Measurements from ENCODE around the gene ATRN. TPM values are rescaled to one million over a fixed set of nuclear protein-coding genes. Genes with fewer than 3 reads are reported as not detected.
"Not testable (repeated sequence)": the region's sequence is repeated elsewhere in the genome, so short reads cannot be mapped to it uniquely, and the experiment has no call there.

Gene ATRN
- total and polyA plus RNA-seq, 2 of the 8 experiments (the other 6 are each of a cell fraction or from before 2014, with no cell fraction given), result 12.0 to 17.4 TPM

DNA sequence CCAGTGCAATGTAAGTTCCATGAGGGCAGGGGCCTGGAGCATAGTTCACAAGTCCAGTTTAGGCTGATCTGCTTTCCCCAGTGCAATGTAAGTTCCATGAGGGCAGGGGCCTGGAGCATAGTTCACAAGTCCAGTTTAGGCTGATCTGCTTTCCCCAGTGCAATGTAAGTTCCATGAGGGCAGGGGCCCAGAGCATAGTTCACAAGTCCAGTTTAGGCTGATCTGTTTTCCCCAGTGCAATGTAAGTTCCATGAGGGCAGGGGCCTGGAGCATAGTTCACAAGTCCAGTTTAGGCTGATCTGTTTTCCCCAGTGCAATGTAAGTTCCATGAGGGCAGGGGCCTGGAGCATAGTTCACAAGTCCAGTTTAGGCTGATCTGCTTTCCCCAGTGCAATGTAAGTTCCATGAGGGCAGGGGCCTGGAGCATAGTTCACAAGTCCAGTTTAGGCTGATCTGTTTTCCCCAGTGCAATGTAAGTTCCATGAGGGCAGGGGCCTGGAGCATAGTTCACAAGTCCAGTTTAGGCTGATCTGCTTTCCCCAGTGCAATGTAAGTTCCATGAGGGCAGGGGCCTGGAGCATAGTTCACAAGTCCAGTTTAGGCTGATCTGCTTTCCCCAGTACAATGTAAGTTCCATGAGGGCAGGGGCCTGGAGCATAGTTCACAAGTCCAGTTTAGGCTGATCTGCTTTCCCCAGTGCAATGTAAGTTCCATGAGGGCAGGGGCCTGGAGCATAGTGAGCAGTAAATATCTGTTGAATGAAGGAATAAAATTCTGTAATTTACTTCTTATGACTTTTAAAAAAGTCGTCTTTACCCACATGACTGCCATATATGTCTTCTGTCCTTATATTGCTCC, 6.4 kb downstream of the ATRN start:
- DNase-seq (ENCODE audit: low read depth in 1 of 2, low spot score in 2 of 2); H3K56ac ChIP-seq (replicated peaks; ENCODE audit: insufficient read length, low read depth, low read length); H3K36me3 ChIP-seq (ENCODE audit: control insufficient read depth in 2 of 4, insufficient read depth in 4 of 4, low read length in 3 of 4); H3K4me1 ChIP-seq (replicated peaks in 1 of 4; ENCODE audit: control insufficient read depth in 3 of 4, insufficient read depth in 4 of 4, low read length in 3 of 4); H3K14ac ChIP-seq (ENCODE audit: insufficient read length); H3K79me2 ChIP-seq (ENCODE audit: control insufficient read depth in 1 of 2, insufficient read depth in 2 of 2, low read length in 2 of 2); H2AK5ac ChIP-seq (ENCODE audit: low read depth, low read length); H3K27me3 ChIP-seq (replicated peaks in 1 of 4; ENCODE audit: control insufficient read depth in 3 of 4, extremely low read depth in 1 of 4, insufficient read depth in 3 of 4, low read length in 3 of 4); H4K91ac ChIP-seq (replicated peaks; ENCODE audit: insufficient read length, low read length); H4K5ac ChIP-seq (ENCODE audit: insufficient read length, low read depth, low read length); H4K8ac ChIP-seq (ENCODE audit: extremely low read depth, insufficient read depth, low read length); H2BK15ac ChIP-seq (ENCODE audit: low read length); H3K4me2 ChIP-seq (ENCODE audit: insufficient read depth in 1 of 2, low read depth in 2 of 2, low read length in 2 of 2); H2BK120ac ChIP-seq (replicated peaks; ENCODE audit: low read depth, low read length); CTCF ChIA-PET (ENCODE audit: partially characterized antibody); H2BK20ac ChIP-seq (ENCODE audit: low read length); H3K79me1 ChIP-seq (ENCODE audit: low read depth, low read length); H3K9ac ChIP-seq (replicated peaks in 1 of 4; ENCODE audit: extremely low read depth in 1 of 4, low read depth in 3 of 4, low read length in 3 of 4); H3K4me3 ChIP-seq (ENCODE audit: extremely low read depth in 1 of 4, insufficient read depth in 2 of 4, low read depth in 3 of 4, low read length in 4 of 4); H3K4ac ChIP-seq (replicated peaks; ENCODE audit: insufficient read length, low read depth, low read length); H2AFZ ChIP-seq (ENCODE audit: low read length); H3K18ac ChIP-seq (ENCODE audit: extremely low read depth, low read length); H3K23me2 ChIP-seq (ENCODE audit: low read depth, low read length); H4K20me1 ChIP-seq (replicated peaks in 1 of 2; ENCODE audit: control insufficient read depth in 1 of 2, insufficient read depth in 2 of 2, low read length in 2 of 2); H2BK5ac ChIP-seq (ENCODE audit: low read depth, low read length); H3K27ac ChIP-seq (ENCODE audit: low read depth, low read length); POLR2A ChIA-PET (ENCODE audit: partially characterized antibody); H3K9me3 ChIP-seq (ENCODE audit: insufficient read depth in 2 of 2, low read depth in 1 of 2, low read length in 1 of 2); H2BK12ac ChIP-seq (ENCODE audit: low read depth, low read length); FAIRE-seq; H3K23ac ChIP-seq (ENCODE audit: insufficient read length): not testable (repeated sequence)
- WGBS, 2 experiments (ENCODE audit: extremely low coverage in 1 of 2, insufficient coverage in 1 of 2, insufficient read length in 1 of 2, insufficient replicate concordance in 2 of 2, low coverage in 1 of 2, low lambda C conversion rate in 2 of 2, missing lambda C conversion rate in 1 of 2), result 83% methylated on average over 1 of the region's 1 CpG; no CpG with 5 or more reads in 1 of the 2 experiments

All from H1 (cell line).